ENCODE results near the gene CDIP1. TPM values are rescaled to one million over a fixed set of nuclear protein-coding genes. Genes with fewer than 3 reads are reported as not detected.

The CDIP1 gene
- total and polyA plus RNA-seq, 9 of the 15 experiments (the other 6 are each of a cell fraction or from before 2014, with no cell fraction given), result 0.29 TPM; not detected in 8

DNA sequence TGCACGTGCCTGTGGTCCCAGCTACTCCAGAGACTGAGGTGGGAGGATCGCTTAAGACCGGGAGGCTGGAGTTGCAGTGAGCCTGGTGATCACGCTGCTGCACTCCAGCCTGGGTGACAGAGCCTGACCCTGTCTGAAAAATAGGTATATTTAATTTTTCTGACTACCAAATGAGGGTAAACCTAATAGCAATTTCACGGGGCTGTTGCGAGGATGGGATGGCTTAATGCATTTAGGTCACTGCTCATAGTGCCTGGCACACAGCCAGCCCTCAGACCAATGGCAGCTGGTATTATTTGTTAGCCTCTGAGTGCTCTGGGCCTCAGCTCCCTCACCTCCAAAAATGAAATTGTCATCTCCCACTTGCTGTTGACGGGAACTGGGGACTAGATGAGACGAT, 5.9 kb upstream of the CDIP1 start:
- Histone ChIP-seq H3K4me2 (ENCODE audit: insufficient read depth, low read length) (no peak overlapping the region), H3K27me3 (ENCODE audit: control insufficient read depth in 2 of 2, insufficient read depth in 2 of 2, low read length in 2 of 2) (peaks cover 27 to 39% of the 10 kb centered on the region in 2 experiments; a peak in 4 of 5 replicates), H3K27ac (ENCODE audit: extremely low read depth, low read depth, low read length) (no peak overlapping the region), H3K9me3 (replicated peaks; ENCODE audit: control insufficient read depth, insufficient read depth, low read depth, low read length) (no peaks in the 10 kb centered on the region; the same call in none of the 2 replicates), H4K20me1 (replicated peaks; ENCODE audit: control insufficient read depth, insufficient read depth, low read length) (no peaks in the 10 kb centered on the region), H3K4me3 (no peak overlapping the region), H3K4me1 (replicated peaks in 1 of 2; ENCODE audit: control insufficient read depth in 2 of 2, insufficient read depth in 2 of 2, low read length in 2 of 2) (no peaks in the 10 kb centered on the region), H2AFZ (ENCODE audit: low read depth, low read length) (no peak overlapping the region), H3K9ac (ENCODE audit: insufficient read depth in 1 of 2, low read depth in 2 of 2, low read length in 2 of 2) (no peak overlapping the region), H3K79me2 (ENCODE audit: control insufficient read depth, insufficient read depth, low read length) (no peaks in the 10 kb centered on the region), H3K9me1 (ENCODE audit: control insufficient read depth, insufficient read depth, low read length) (no peaks in the 10 kb centered on the region), H3K36me3 (ENCODE audit: control insufficient read depth, insufficient read depth, low read length) (no peaks in the 10 kb centered on the region)
- CTCF ChIA-PET (ENCODE audit: low intra/inter-chr PET ratio), result no interaction called here
- POLR2A ChIA-PET, result interaction anchor here (1.0 kb wide), 1 partner anchor 9 kb away, joined by 3 read pairs; no protein-coding TSS in a partner anchor
- 1% methylated on average over 8 of the region's 8 CpGs for WGBS (ENCODE audit: insufficient coverage, low coverage, missing lambda C conversion rate)
- FAIRE-seq (no peak), DNase-seq (ENCODE audit: extremely low read depth in 1 of 4, low spot score in 3 of 4) (no peak), ATAC-seq (no peak)
- in situ Hi-C loops (cut with MboI), result no loop called here
- BruUV-seq (replicated peaks), result no TSS peak
- TF ChIP-seq, protein P1, sequence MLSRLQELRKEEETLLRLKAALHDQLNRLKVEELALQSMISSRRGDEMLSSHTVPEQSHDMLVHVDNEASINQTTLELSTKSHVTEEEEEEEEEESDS (CRISPR knock-in tag; IDR thresholded peaks at IDR 0.05), result no peak
- TF ChIP-seq NFIC (IDR thresholded peaks at IDR 0.05), result peak; percentile 84
- TF ChIP-seq BHLHE40 (IDR thresholded peaks at IDR 0.05; ENCODE audit: low read length), result 0 out of 2 replicates have a peak, but pooled peaks have one; percentile 9
- intact Hi-C loops (cut with micrococcal nuclease), result no loop called here

DNA sequence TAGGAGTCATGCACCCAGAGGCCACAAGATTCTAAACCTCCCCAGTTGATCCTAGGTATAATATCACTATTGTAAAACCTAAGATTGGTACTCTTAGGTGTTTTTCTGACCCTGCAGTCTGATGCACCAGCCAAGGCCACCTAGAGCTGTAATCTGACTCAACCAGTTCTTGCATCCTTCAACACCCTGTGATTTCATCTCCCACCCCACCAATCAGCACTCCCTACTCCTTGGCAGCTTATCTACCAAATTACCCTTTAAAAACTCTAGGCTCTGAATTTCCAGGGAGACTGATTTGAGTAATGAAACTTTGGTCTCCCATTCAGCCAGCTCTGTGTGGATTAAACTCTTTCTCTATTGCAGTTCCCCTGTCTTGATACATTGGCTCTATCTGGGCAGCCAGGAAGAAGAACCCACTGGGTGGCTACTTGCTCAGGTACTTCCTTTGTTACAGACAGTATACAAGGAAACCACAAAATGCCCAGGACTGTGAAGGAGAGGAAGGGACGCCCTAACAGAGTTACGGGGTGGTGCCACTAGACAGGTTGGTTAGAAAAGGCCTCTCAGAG, 1.2 kb upstream of the CDIP1 start:
- WGBS (ENCODE audit: insufficient coverage, low coverage, missing lambda C conversion rate), result 0% methylated on average over 2 of the region's 2 CpGs
- FAIRE-seq (no peak), DNase-seq (ENCODE audit: extremely low read depth in 1 of 4, low spot score in 3 of 4) (no peak), ATAC-seq (peak; percentile 67)
- no peaks in the 10 kb centered on the region for H3K79me2 ChIP-seq (ENCODE audit: control insufficient read depth, insufficient read depth, low read length)
- H3K9me1 ChIP-seq (ENCODE audit: control insufficient read depth, insufficient read depth, low read length), result no peaks in the 10 kb centered on the region
- H3K9me3 ChIP-seq (replicated peaks; ENCODE audit: control insufficient read depth, insufficient read depth, low read depth, low read length), result no peaks in the 10 kb centered on the region; the same call in none of the 2 replicates
- no peak overlapping the region for H3K4me3 ChIP-seq
- peaks cover 0 to 14% of the 10 kb centered on the region in 2 experiments; a peak in 2 of 5 replicates for H3K4me1 ChIP-seq (replicated peaks in 1 of 2; ENCODE audit: control insufficient read depth in 2 of 2, insufficient read depth in 2 of 2, low read length in 2 of 2)
- H3K9ac ChIP-seq (ENCODE audit: insufficient read depth in 1 of 2, low read depth in 2 of 2, low read length in 2 of 2), result no peak overlapping the region
- no peaks in the 10 kb centered on the region for H4K20me1 ChIP-seq (replicated peaks; ENCODE audit: control insufficient read depth, insufficient read depth, low read length)
- no peaks in the 10 kb centered on the region for H3K36me3 ChIP-seq (ENCODE audit: control insufficient read depth, insufficient read depth, low read length)
- no peak overlapping the region for H3K27ac ChIP-seq (ENCODE audit: extremely low read depth, low read depth, low read length)
- no peak overlapping the region for H2AFZ ChIP-seq (ENCODE audit: low read depth, low read length)
- intact Hi-C loops (cut with micrococcal nuclease) (no loop called here), in situ Hi-C loops (cut with MboI) (no loop called here)
- CTCF ChIA-PET (ENCODE audit: low intra/inter-chr PET ratio), result interaction anchor here (0.6 kb wide), 1 partner anchor 21 kb away, joined by 3 read pairs; no protein-coding TSS in a partner anchor
- POLR2A ChIA-PET, result interaction anchor here (0.8 kb wide), 1 partner anchor 8 kb away, joined by 3 read pairs; no protein-coding TSS in a partner anchor
- no TSS peak for BruUV-seq (replicated peaks)
- peaks cover 19 to 27% of the 10 kb centered on the region in 2 experiments for H3K27me3 ChIP-seq (ENCODE audit: control insufficient read depth in 2 of 2, insufficient read depth in 2 of 2, low read length in 2 of 2)
- no peak overlapping the region for H3K4me2 ChIP-seq (ENCODE audit: insufficient read depth, low read length)
- no peak for TF ChIP-seq TEAD4 (IDR thresholded peaks at IDR 0.05; ENCODE audit: low read length)
- no peak for TF ChIP-seq TEAD4 (CRISPR knock-in tag; IDR thresholded peaks at IDR 0.05; ENCODE audit: borderline replicate concordance)
- TF ChIP-seq TCF3 (CRISPR knock-in tag; IDR thresholded peaks at IDR 0.05), result peak; percentile 34; the same call in 1 of the 2 replicates
- peak; percentile 86 for TF ChIP-seq MEIS2 (IDR thresholded peaks at IDR 0.05; ENCODE audit: partially characterized antibody)
- peak; percentile 80 to 83 for TF ChIP-seq KDM1A (IDR thresholded peaks at IDR 0.05)
- TF ChIP-seq SMARCA4 (IDR thresholded peaks at IDR 0.05), result 0 out of 2 replicates have a peak, but pooled peaks have one; percentile 33
- TF ChIP-seq RCOR1 (IDR thresholded peaks at IDR 0.05; ENCODE audit: borderline replicate concordance in 1 of 2, low read depth in 2 of 2, low read length in 2 of 2), result peak in 1 of 2 experiments; percentile 75; a peak in 1 of 4 replicates
- 0 out of 2 replicates have a peak, but pooled peaks have one; percentile 30 for TF ChIP-seq DPF2 (IDR thresholded peaks at IDR 0.05)
- TF ChIP-seq TAL1 (IDR thresholded peaks at IDR 0.05), result peak; percentile 52
- TF ChIP-seq NFIC (IDR thresholded peaks at IDR 0.05), result 0 out of 2 replicates have a peak, but pooled peaks have one; percentile 8
- peak; percentile 71 for TF ChIP-seq ARID1B (IDR thresholded peaks at IDR 0.05)
- no peak for TF ChIP-seq KHSRP (IDR thresholded peaks at IDR 0.05)
- TF ChIP-seq ZC3H4 (CRISPR knock-in tag; IDR thresholded peaks at IDR 0.05; ENCODE audit: borderline replicate concordance), result no peak
- 0 out of 2 replicates have a peak, but pooled peaks have one; percentile 34 for TF ChIP-seq SMARCE1 (IDR thresholded peaks at IDR 0.05)
- 0 out of 2 replicates have a peak, but pooled peaks have one; percentile 13 for TF ChIP-seq CBFA2T2 (conservative IDR thresholded peaks at IDR 0.05)
- TF ChIP-seq PHB (CRISPR knock-in tag; IDR thresholded peaks at IDR 0.05), result no peak
- peak; percentile 59 for TF ChIP-seq CBFA2T3 (IDR thresholded peaks at IDR 0.05)
- peak in 1 of 2 experiments; percentile 64; a peak in 1 of 4 replicates for TF ChIP-seq HDAC1 (IDR thresholded peaks at IDR 0.05)
